ENCODE results near the gene LRPAP1. TPM values are rescaled to one million over a fixed set of nuclear protein-coding genes. Genes with fewer than 3 reads are reported as not detected.
"Not testable (repeated sequence)": the region's sequence is repeated elsewhere in the genome, so short reads cannot be mapped to it uniquely, and the experiment has no call there.

LRPAP1 gene
- total RNA-seq, 1 donor from 2014 or later = 76.1 TPM

DNA sequence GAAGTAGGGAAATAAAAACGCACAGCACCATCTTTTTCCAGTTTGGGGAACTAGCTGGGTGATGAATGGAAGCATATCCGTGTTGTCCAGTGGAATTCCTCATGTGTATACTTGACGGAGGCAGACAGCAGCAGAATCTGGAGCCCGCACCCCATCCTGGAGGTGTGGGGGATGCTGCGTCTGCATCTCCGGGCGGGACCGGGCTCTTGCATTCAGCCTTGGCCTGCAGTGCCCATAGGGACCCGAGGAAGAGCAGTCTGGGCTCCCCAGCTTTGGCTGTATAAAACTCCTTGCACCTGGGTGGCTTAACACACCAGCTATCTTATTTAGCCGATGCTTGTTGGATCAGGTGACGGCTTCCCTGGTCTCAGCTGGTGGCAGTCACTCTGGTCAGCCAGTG lies 39.7 kb upstream of the LRPAP1 start:
- no peak for DNase-seq
- H3K36me3 Mint-ChIP-seq (ENCODE audit: low read depth) = no peaks in the 10 kb centered on the region
- no peaks in the 10 kb centered on the region for H3K27me3 Mint-ChIP-seq
- H3K9me3 Mint-ChIP-seq = no peaks in the 10 kb centered on the region
- H3K27ac Mint-ChIP-seq = no peak overlapping the region
- H3K4me3 Mint-ChIP-seq = no peak overlapping the region
- no peaks in the 10 kb centered on the region for H3K4me1 Mint-ChIP-seq
- intact Hi-C loops (cut with micrococcal nuclease) = no loop called here

DNA sequence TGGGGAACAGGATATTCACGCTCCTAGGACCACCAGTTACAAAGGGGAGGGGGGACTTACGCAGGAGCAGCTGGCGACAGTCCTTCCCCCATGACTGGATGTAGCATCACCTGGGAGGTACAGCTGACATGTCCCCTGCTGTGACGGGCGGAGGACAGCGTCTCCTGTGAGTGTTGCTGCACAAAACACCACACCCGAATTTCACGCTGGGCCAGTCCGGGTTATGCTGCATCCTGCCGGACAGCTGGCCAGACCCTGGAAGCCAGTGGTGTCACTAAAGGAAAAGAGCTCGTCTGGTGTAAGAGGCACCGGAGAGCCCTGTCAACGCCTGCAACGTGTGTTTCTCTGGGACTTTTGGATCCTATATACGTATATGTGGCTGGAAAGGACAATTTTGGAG lies 38.7 kb upstream of the LRPAP1 start:
- H3K27me3 Mint-ChIP-seq; H3K9me3 Mint-ChIP-seq; H3K27ac Mint-ChIP-seq; intact Hi-C loops (cut with micrococcal nuclease); H3K4me1 Mint-ChIP-seq; DNase-seq; H3K4me3 Mint-ChIP-seq; H3K36me3 Mint-ChIP-seq (ENCODE audit: low read depth): not testable (repeated sequence)

DNA sequence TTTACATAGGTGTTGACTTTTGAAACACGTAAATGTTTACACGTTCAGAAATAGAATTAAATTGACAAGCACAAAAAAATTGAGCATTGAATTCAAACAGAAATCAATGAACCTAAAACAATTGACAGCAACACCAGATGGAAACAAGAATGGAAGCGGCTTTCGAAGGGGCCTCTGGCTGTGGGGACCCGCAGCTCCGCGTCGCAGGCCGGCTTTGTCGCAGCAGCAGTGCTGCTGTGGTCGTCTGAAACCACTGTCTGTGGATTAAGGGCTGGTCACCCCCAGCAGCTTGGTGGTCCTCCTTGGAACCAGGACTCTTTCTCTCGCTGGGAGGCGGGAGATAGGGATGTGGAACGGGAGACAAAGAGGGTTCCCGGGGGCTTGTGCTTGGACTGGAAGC lies 37.4 kb upstream of the LRPAP1 start:
- H3K4me1 Mint-ChIP-seq; H3K27me3 Mint-ChIP-seq; H3K27ac Mint-ChIP-seq; H3K4me3 Mint-ChIP-seq; DNase-seq; H3K36me3 Mint-ChIP-seq (ENCODE audit: low read depth); H3K9me3 Mint-ChIP-seq; intact Hi-C loops (cut with micrococcal nuclease): not testable (repeated sequence)

DNA sequence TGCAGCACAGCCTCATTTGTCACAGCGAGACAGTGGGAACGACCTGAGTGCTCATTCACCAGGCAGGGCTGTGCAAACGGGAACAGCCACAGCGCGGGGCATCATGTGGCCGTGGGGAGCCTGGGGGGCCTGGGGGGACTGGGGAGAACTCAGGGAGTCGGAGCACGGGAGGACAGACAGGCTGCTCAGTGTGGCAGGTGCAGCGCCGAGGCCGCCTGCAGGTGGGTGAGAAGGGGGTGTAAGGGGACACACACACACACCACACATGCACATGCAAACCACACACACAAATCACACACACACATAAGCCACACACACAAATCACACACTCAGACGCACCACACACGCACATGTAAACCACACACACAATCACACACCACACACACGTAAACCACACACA lies 34.5 kb upstream of the LRPAP1 start:
- DNase-seq; intact Hi-C loops (cut with micrococcal nuclease); H3K9me3 Mint-ChIP-seq; H3K36me3 Mint-ChIP-seq (ENCODE audit: low read depth); H3K4me1 Mint-ChIP-seq; H3K4me3 Mint-ChIP-seq; H3K27me3 Mint-ChIP-seq; H3K27ac Mint-ChIP-seq: not testable (repeated sequence)

DNA sequence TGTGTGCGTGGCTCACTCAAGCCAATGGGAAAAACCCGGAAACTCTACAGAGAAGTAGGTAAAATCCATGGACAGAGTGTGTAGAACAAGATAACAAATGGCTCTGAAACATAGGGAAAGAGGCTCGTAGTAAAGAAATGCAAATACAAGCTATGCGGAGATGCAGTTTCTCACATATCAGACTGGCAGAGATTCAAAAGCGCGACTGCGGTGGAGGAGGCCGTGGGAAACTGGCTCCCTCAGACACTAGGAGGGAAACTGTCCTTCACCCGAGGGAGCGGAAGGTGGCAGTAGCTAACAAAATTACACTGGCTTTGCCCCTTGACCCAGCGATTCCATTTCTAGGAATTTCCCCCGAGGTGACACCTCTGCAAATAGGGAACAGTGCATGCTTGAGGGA lies 34.1 kb upstream of the LRPAP1 start:
- H3K36me3 Mint-ChIP-seq (ENCODE audit: low read depth); H3K27me3 Mint-ChIP-seq; H3K4me3 Mint-ChIP-seq; H3K9me3 Mint-ChIP-seq; H3K27ac Mint-ChIP-seq; H3K4me1 Mint-ChIP-seq; DNase-seq; intact Hi-C loops (cut with micrococcal nuclease): not testable (repeated sequence)

DNA sequence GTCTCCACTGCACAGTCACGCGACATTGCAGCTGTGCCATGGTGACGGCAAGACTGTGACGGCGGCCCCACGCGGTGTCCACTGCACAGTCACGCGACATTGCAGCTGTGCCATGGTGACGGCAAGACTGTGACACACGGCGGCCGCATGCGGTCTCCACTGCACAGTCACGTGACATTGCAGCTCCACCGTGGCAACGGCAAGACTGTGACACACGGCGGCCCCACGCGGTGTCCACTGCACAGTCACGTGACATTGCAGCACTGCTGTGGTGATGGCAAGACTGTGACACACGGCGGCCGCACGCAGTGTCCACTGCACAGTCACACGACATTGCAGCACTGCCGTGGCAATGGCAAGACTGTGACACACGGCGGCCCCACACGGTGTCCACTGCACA lies 32.7 kb upstream of the LRPAP1 start:
- H3K4me1 Mint-ChIP-seq; intact Hi-C loops (cut with micrococcal nuclease); H3K27ac Mint-ChIP-seq; H3K36me3 Mint-ChIP-seq (ENCODE audit: low read depth); H3K4me3 Mint-ChIP-seq; H3K9me3 Mint-ChIP-seq; H3K27me3 Mint-ChIP-seq; DNase-seq: not testable (repeated sequence)

DNA sequence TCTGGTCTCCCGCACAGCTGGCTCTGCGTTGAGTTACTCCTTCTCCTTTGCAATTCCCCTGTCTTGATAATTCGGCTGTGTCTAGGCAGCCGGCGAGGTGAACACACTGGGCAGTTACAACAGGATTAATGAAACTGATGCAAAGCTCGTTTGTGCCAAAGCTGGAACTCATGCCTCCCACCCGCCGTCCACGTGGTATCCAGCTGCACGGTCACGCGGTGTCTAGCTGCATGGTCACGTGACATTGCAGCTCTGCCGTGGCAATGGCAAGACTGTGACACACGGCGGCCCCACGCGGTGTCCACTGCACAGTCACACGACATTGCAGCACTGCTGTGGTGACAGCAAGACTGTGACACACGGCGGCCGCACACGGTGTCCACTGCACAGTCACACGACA lies 31.2 kb upstream of the LRPAP1 start:
- H3K9me3 Mint-ChIP-seq = no peaks in the 10 kb centered on the region
- no peak overlapping the region for H3K4me3 Mint-ChIP-seq
- no peak overlapping the region for H3K27ac Mint-ChIP-seq
- intact Hi-C loops (cut with micrococcal nuclease) = no loop called here
- H3K27me3 Mint-ChIP-seq = no peaks in the 10 kb centered on the region
- no peaks in the 10 kb centered on the region for H3K4me1 Mint-ChIP-seq
- H3K36me3 Mint-ChIP-seq (ENCODE audit: low read depth) = no peaks in the 10 kb centered on the region
- DNase-seq = no peak

DNA sequence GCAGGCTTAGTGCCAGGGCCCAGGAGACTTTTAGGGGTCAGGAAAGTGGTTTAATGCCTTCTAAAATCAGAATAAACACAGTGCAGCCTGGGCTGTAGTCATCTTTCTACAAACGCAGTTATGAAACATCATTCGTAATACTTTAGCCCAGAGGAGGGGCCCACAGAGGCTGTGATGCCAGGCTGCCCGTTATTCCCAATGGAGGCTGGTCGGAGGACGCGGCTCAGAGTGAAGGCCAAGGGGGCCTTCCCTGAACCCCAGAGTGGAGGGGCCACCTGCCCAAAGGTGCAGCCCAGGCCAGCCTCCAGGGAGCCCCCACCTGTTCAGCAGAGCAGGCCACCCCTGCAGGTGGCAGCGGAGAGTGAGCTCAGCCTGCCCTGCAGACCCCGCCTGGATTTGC lies 29.9 kb upstream of the LRPAP1 start:
- H3K4me1 Mint-ChIP-seq; H3K27ac Mint-ChIP-seq; H3K4me3 Mint-ChIP-seq; H3K9me3 Mint-ChIP-seq; H3K36me3 Mint-ChIP-seq (ENCODE audit: low read depth); H3K27me3 Mint-ChIP-seq; intact Hi-C loops (cut with micrococcal nuclease); DNase-seq: not testable (repeated sequence)

DNA sequence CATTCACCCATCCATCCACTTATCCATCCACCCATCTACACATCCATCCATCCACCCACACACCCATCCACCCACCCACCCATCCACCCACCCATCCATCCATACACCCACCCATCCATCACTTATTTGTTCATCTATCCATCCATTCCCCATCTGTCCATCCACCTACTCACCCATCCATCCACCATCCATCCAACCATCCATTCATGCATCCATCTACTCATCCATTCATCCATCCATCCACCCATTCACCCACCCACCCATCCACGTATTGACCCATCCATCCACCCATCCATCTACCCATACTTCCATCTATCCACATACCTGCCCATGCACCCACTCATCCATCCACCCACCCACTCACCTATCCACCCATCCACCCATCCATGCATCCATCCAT lies 28.2 kb upstream of the LRPAP1 start:
- H3K27me3 Mint-ChIP-seq; H3K4me1 Mint-ChIP-seq; intact Hi-C loops (cut with micrococcal nuclease); H3K36me3 Mint-ChIP-seq (ENCODE audit: low read depth); H3K9me3 Mint-ChIP-seq; DNase-seq; H3K4me3 Mint-ChIP-seq; H3K27ac Mint-ChIP-seq: not testable (repeated sequence)

DNA sequence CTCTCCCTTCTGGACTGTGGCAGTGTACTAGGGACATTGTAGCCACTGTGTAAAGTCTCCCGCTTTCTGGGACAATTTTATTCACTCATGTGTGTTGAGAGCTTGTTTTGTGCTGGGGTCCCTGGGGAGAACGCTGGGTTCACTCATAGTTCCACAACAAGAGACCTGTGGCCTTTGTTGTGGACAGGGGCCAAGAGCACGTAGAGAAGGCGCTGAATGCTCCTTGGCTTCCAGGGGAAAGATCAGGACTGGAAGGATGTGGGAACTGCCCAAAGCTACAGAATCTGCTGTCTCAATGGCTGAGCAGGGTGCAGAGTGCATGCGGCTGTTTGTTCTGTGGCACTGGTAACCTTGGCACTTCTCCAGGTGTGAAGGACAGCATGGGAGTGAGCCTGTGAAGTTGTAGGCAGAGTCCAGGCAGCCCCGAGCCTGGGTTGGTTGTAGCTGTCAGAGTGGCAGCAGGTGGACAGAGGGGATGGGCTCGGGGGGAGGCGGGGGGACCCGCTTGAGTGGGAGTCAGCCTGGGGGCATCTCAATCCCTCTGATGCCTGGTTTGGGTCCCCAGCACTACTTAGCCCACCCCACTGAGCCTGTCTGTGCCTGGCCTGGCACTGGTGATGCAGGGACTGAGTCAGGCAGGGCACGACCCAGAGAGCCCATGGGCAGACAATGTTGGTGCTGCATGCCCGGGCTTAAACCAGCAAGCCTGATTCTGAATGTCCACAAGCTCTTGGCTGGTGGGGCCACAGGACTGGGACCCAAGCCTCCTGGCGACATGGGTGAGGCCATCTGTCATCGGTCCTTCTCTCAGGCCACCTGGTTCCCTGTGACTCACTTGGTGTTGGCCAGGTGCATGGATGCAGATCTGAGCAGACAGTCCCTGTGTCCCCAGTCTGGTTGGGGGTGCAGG lies 27.4 kb upstream of the LRPAP1 start:
- H3K36me3 Mint-ChIP-seq (ENCODE audit: low read depth); H3K27me3 Mint-ChIP-seq; DNase-seq; intact Hi-C loops (cut with micrococcal nuclease); H3K9me3 Mint-ChIP-seq; H3K4me3 Mint-ChIP-seq; H3K4me1 Mint-ChIP-seq; H3K27ac Mint-ChIP-seq: not testable (repeated sequence)

DNA sequence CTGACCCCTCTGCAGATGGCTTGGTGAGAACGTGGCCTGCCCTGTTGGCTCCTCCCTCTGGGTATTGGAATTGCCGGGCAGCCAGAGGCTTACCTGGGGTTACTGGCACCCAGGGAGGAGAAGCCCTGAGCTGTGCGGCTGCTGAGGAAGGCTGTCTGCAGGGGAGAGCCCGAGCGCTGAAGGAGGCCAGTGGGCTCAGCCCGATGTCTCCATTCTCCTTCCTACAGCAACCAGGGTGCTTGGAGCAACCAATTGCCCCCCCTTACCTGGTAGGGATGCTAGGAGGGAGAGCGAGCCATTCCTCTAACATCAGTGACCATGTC lies 26.3 kb upstream of the LRPAP1 start:
- H3K9me3 Mint-ChIP-seq; H3K27ac Mint-ChIP-seq; DNase-seq; H3K27me3 Mint-ChIP-seq; intact Hi-C loops (cut with micrococcal nuclease); H3K4me1 Mint-ChIP-seq; H3K36me3 Mint-ChIP-seq (ENCODE audit: low read depth); H3K4me3 Mint-ChIP-seq: not testable (repeated sequence)

DNA sequence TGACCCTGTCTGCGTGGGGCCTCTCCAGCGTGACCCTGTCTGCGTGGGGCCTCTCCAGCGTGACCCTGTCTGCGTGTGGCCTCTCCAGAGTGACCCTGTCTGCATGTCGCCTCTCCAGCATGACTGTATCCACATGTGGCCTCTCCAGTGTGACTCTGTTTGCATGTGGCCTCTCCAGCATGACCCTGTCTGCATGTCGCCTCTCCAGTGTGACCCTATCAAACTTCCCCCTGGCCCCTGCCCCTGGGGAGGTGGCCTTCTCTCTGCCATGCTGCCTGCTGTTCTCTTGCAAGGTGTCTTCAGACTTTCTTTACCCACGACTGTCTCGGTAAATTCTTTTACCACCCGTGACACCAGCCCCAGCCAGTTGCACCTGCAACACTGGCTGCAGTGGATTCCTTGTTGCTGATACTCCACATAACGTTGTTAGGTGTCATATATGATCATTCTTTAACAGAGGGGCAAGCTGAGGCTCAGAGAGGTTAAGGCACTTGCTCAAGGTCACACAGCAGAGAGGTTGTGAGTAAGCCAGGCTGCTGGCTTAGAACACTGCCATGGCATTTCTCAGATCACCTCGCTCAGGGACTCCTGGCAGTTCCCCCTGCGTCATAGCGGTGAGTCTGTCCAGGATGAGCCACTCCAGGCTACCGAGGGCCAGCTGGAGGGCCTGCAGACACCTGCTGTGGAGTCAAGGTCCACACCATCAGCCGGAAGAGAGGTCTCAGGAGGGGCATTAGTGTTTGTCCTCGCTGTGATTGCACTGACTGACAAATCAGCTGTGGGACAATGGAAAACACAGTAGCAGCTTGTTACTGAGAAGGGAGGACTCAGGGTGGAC lies 25.7 kb upstream of the LRPAP1 start:
- H3K9me3 Mint-ChIP-seq; H3K4me1 Mint-ChIP-seq; H3K4me3 Mint-ChIP-seq; intact Hi-C loops (cut with micrococcal nuclease); DNase-seq; H3K36me3 Mint-ChIP-seq (ENCODE audit: low read depth); H3K27ac Mint-ChIP-seq; H3K27me3 Mint-ChIP-seq: not testable (repeated sequence)

DNA sequence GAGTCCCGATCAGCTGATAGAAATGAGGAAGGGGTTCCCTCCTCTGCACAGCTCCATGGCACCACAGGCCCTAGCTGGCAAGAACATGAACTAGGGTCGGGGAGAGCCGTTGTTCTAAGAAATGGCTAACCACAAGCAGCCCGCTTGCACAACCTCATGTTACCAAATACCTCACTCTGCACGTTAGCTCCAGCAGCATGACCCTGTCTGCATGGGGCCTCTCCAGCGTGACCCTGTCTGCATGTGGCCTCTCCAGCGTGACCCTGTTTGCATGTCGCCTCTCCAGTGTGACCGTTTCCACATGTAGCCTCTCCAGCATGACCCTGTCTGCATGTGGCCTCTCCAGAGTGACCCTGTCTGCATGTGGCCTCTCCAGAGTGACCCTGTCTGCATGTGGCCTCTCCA lies 24.9 kb upstream of the LRPAP1 start:
- H3K4me3 Mint-ChIP-seq; H3K27ac Mint-ChIP-seq; DNase-seq; H3K9me3 Mint-ChIP-seq; intact Hi-C loops (cut with micrococcal nuclease); H3K36me3 Mint-ChIP-seq (ENCODE audit: low read depth); H3K27me3 Mint-ChIP-seq; H3K4me1 Mint-ChIP-seq: not testable (repeated sequence)

DNA sequence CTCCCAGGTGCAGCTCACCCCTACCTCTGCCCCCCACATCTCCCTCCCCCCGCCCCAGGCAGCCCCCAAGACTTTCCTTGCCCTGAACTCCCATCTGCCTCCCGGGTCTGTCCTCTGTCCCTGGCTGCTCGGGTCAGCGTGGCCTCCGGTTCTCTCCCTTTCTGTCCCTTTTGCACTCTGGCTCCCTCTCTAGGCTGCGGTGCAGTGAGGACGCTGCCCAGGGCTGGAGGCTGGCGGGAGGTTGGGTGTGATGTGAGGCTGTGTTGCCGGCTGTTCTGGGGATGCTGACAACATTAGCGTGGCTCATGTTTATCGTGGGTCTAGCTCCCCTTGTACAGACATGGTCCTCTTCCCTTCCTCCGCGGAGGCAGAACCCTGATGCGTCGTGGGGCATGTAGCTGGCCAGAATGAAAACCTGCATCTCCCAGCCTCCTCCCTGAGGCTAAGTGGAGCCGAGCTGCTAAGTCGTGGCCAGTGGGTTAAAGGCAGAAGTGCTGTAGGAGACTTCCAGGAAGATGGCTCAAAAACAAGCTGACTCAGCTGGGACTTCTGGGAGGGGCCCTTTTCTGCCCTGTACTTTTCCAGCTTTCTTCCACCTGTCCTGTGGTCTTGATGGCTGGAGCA lies 24.1 kb upstream of the LRPAP1 start:
- H3K27ac Mint-ChIP-seq; intact Hi-C loops (cut with micrococcal nuclease); H3K9me3 Mint-ChIP-seq; H3K36me3 Mint-ChIP-seq (ENCODE audit: low read depth); H3K4me1 Mint-ChIP-seq; DNase-seq; H3K4me3 Mint-ChIP-seq; H3K27me3 Mint-ChIP-seq: not testable (repeated sequence)
